Measurements from ENCODE around the gene SECISBP2. TPM values are rescaled to one million over a fixed set of nuclear protein-coding genes. Genes with fewer than 3 reads are reported as not detected.

SECISBP2 gene
- polyA plus RNA-seq, 1 of the 3 experiments (the other 2 are of a cell fraction) = 21.2 TPM

DNA sequence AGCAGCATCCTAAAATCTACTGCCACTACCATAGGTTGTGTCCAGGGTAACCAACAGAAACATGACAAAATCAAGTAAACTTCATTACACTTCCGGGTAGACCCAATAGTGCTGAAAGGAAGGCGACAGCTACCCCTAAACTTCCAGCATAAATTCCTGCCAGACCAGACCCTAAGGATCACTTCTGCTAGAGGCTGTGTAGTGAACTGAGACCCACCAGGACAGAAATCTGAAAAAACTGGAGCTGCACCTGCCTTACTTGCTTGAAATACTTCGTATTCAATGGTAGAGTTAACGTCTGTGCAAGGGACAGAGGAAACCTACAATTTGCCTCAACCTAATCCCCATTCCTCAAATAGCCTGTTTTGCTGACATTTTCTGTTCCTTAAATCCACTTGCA lies 1.0 kb upstream of the SECISBP2 start:
- WGBS (ENCODE audit: low lambda C conversion rate) = 75% methylated on average over 4 of the region's 4 CpGs
- POLR2A ChIA-PET = no interaction called here
- Histone ChIP-seq H3K36me3 (replicated peaks in 1 of 2; ENCODE audit: control insufficient read depth in 1 of 2, insufficient read depth in 2 of 2, low read length in 1 of 2) (peaks cover 36 to 45% of the 10 kb centered on the region in 2 experiments), H3K9ac (peak overlapping the region; percentile 93; the same call in 1 of the 2 replicates), H3K4me2 (peak overlapping the region; percentile 89; the same call in 1 of the 2 replicates), H3F3A (replicated peaks; ENCODE audit: insufficient read depth) (peaks cover 47% of the 10 kb centered on the region), H3K4me1 (ENCODE audit: control insufficient read depth in 1 of 2, insufficient read depth in 2 of 2, low read depth in 1 of 2, low read length in 1 of 2) (peaks cover 23 to 26% of the 10 kb centered on the region in 2 experiments), H3K79me2 (ENCODE audit: insufficient read depth) (peaks cover 92% of the 10 kb centered on the region), H3K27ac (ENCODE audit: low read depth in 2 of 2, low read length in 1 of 2) (peak overlapping the region; percentile 96 to 99), H3K27me3 (ENCODE audit: insufficient read depth) (no peaks in the 10 kb centered on the region), H3K4me3 (ENCODE audit: low read depth in 2 of 2, low read length in 1 of 2) (peak overlapping the region in 1 of 2 experiments; percentile 73; a peak in 1 of 4 replicates), H3K9me3 (no peaks in the 10 kb centered on the region), H4K20me1 (ENCODE audit: insufficient read depth) (peaks cover 26% of the 10 kb centered on the region; the same call in 1 of the 2 replicates), H2AFZ (ENCODE audit: low read depth) (no peak overlapping the region), H3K9me2 (no peaks in the 10 kb centered on the region)
- TF ChIP-seq POLR2AphosphoS5 (IDR thresholded peaks at IDR 0.05; ENCODE audit: low read depth, low read length) (peak; percentile 32; the same call in 1 of the 2 replicates), RFX5 (IDR thresholded peaks at IDR 0.05; ENCODE audit: low read length) (no peak)
- DNase-seq = no peak
- CTCF ChIA-PET = no interaction called here

GRCh38 chr9:89319015-89319905 lies 960 bp downstream of the SECISBP2 start:
- Histone ChIP-seq H3K4me3 (ENCODE audit: low read depth in 2 of 2, low read length in 1 of 2) (peak overlapping the region; percentile 73 to 77), H3K36me3 (replicated peaks in 1 of 2; ENCODE audit: control insufficient read depth in 1 of 2, insufficient read depth in 2 of 2, low read length in 1 of 2) (peaks cover 36 to 50% of the 10 kb centered on the region in 2 experiments), H3K9me2 (no peaks in the 10 kb centered on the region), H3F3A (replicated peaks; ENCODE audit: insufficient read depth) (peaks cover 42% of the 10 kb centered on the region), H3K27me3 (ENCODE audit: insufficient read depth) (no peaks in the 10 kb centered on the region), H3K79me2 (ENCODE audit: insufficient read depth) (peaks cover 92% of the 10 kb centered on the region), H4K20me1 (ENCODE audit: insufficient read depth) (peaks cover 11% of the 10 kb centered on the region), H2AFZ (ENCODE audit: low read depth) (peak overlapping the region; percentile 47; the same call in 1 of the 2 replicates), H3K9me3 (no peaks in the 10 kb centered on the region), H3K27ac (ENCODE audit: low read depth in 2 of 2, low read length in 1 of 2) (peak overlapping the region; percentile 96 to 99), H3K4me2 (peak overlapping the region; percentile 89), H3K9ac (peak overlapping the region; percentile 93), H3K4me1 (ENCODE audit: control insufficient read depth in 1 of 2, insufficient read depth in 2 of 2, low read depth in 1 of 2, low read length in 1 of 2) (peaks cover 23 to 30% of the 10 kb centered on the region in 2 experiments)
- peak; percentile 40 for DNase-seq
- ChIA-PET CTCF (interaction anchor here (0.7 to 3.5 kb wide), 13 partner anchors 9 to 236 kb away, joined by 3 to 34 read pairs (median 4); partner anchors contain the start of gene CKS2), POLR2A (interaction anchor here (0.6 to 1.0 kb wide), 7 partner anchors 9 to 1039 kb away, joined by 3 to 5 read pairs (median 3); no protein-coding TSS in a partner anchor)
- WGBS (ENCODE audit: low lambda C conversion rate) = 7% methylated on average over 13 of the region's 13 CpGs
- TF ChIP-seq CHD2 (IDR thresholded peaks at IDR 0.05; ENCODE audit: low read length, partially characterized antibody) = no peak
- peak; percentile 94 for TF ChIP-seq MXI1 (IDR thresholded peaks at IDR 0.05; ENCODE audit: low read depth, low read length)
- TF ChIP-seq FOSL2 (IDR thresholded peaks at IDR 0.05; ENCODE audit: borderline replicate concordance, low read depth) = no peak

DNA sequence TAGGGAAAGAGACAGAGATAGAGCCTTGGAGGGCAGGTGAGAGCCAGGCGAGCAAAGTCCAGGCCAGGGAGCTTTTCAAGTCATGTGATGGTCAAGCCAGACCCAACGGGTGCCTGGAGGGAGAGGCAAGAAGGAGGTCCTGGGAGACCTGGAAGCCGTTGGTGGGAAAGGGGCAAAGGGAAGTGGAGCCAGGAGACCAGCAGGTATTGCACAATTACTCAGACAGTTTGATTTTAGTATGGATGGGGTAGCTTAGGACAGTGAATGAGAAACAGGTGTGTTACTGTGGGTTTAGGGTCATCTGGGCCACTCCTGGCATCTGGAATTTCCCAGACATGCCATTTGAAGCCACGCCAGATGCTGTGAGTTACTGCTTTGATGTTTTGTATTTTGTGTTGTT lies 5.1 kb downstream of the SECISBP2 start:
- H3K9ac ChIP-seq = no peak overlapping the region
- peaks cover 12% of the 10 kb centered on the region for H3F3A ChIP-seq (replicated peaks; ENCODE audit: insufficient read depth)
- H3K9me3 ChIP-seq = no peaks in the 10 kb centered on the region
- H3K36me3 ChIP-seq (replicated peaks in 1 of 2; ENCODE audit: control insufficient read depth in 1 of 2, insufficient read depth in 2 of 2, low read length in 1 of 2) = peaks cover 15 to 46% of the 10 kb centered on the region in 2 experiments
- H2AFZ ChIP-seq (ENCODE audit: low read depth) = no peak overlapping the region
- H3K4me2 ChIP-seq = no peak overlapping the region
- peaks cover 8 to 21% of the 10 kb centered on the region in 2 experiments; a peak in 3 of 4 replicates for H3K4me1 ChIP-seq (ENCODE audit: control insufficient read depth in 1 of 2, insufficient read depth in 2 of 2, low read depth in 1 of 2, low read length in 1 of 2)
- POLR2A ChIA-PET = interaction anchor here (1.2 kb wide), 1 partner anchor 13 kb away, joined by 3 read pairs; no protein-coding TSS in a partner anchor
- H3K27ac ChIP-seq (ENCODE audit: low read depth in 2 of 2, low read length in 1 of 2) = peak overlapping the region in 1 of 2 experiments; percentile 24; a peak in 2 of 4 replicates
- TF ChIP-seq TCF12 (IDR thresholded peaks at IDR 0.05) = peak; percentile 29
- no peak for TF ChIP-seq SMC3 (IDR thresholded peaks at IDR 0.05; ENCODE audit: low read depth, low read length)
- no peak for TF ChIP-seq TAF1 (IDR thresholded peaks at IDR 0.05; ENCODE audit: borderline replicate concordance, low read depth, low read length)
- peak; percentile 69; the same call in 1 of the 2 replicates for TF ChIP-seq RCOR1 (IDR thresholded peaks at IDR 0.05; ENCODE audit: low read length)
- no peaks in the 10 kb centered on the region for H3K27me3 ChIP-seq (ENCODE audit: insufficient read depth)
- peak; percentile 32 for DNase-seq
- H3K4me3 ChIP-seq (ENCODE audit: low read depth in 2 of 2, low read length in 1 of 2) = no peak overlapping the region
- 74% methylated on average over 4 of the region's 4 CpGs for WGBS (ENCODE audit: low lambda C conversion rate)
- CTCF ChIA-PET = interaction anchor here (0.8 to 4.0 kb wide), 3 partner anchors 161 to 813 kb away, joined by 3 to 22 read pairs (median 3); no protein-coding TSS in a partner anchor
- H3K9me2 ChIP-seq = no peaks in the 10 kb centered on the region
- peaks cover 5% of the 10 kb centered on the region; the same call in 1 of the 2 replicates for H4K20me1 ChIP-seq (ENCODE audit: insufficient read depth)
- H3K79me2 ChIP-seq (ENCODE audit: insufficient read depth) = peaks cover 66% of the 10 kb centered on the region
